ENCODE data around the gene DSTYK.

The DSTYK gene

GRCh38 chr1:205122489-205122882, 89.0 kb downstream of the DSTYK start:
- no peak for DNase-seq

GRCh38 chr1:205121660-205122488, 89.6 kb downstream of the DSTYK start, which contains the start of gene RBBP5:
TSS of gene RBBP5 (minus strand) at chr1:205121978. CDS start at chr1:205121873, 105 bp downstream.
- peak; percentile 89 for DNase-seq

- no peak for DNase-seq
Observed at GRCh38 chr1:205118752-205119151, 92.8 kb downstream of the DSTYK start.

- DNase-seq = no peak
Observed at GRCh38 chr1:205111354-205111753, 100.1 kb downstream of the DSTYK start.

- no peak for DNase-seq
Observed at GRCh38 chr1:205109711-205110110, 101.8 kb downstream of the DSTYK start.

- DNase-seq = no peak
Observed at GRCh38 chr1:205109269-205109668, 102.2 kb downstream of the DSTYK start.

- no peak for DNase-seq
Observed at GRCh38 chr1:205108464-205108863, 103.0 kb downstream of the DSTYK start.

GRCh38 chr1:205107327-205107726, 104.2 kb downstream of the DSTYK start:
- no peak for DNase-seq

- DNase-seq = no peak
Observed at GRCh38 chr1:205102404-205102803, 109.1 kb downstream of the DSTYK start.

- DNase-seq = no peak
Observed at GRCh38 chr1:205098242-205098641, 113.3 kb downstream of the DSTYK start.

GRCh38 chr1:205095422-205095821, 116.1 kb downstream of the DSTYK start:
- no peak for DNase-seq
